ENCODE results near the gene TACC2.
"Not testable (repeated sequence)": the region's sequence is repeated elsewhere in the genome, so short reads cannot be mapped to it uniquely, and the experiment has no call there.

Gene TACC2

DNA sequence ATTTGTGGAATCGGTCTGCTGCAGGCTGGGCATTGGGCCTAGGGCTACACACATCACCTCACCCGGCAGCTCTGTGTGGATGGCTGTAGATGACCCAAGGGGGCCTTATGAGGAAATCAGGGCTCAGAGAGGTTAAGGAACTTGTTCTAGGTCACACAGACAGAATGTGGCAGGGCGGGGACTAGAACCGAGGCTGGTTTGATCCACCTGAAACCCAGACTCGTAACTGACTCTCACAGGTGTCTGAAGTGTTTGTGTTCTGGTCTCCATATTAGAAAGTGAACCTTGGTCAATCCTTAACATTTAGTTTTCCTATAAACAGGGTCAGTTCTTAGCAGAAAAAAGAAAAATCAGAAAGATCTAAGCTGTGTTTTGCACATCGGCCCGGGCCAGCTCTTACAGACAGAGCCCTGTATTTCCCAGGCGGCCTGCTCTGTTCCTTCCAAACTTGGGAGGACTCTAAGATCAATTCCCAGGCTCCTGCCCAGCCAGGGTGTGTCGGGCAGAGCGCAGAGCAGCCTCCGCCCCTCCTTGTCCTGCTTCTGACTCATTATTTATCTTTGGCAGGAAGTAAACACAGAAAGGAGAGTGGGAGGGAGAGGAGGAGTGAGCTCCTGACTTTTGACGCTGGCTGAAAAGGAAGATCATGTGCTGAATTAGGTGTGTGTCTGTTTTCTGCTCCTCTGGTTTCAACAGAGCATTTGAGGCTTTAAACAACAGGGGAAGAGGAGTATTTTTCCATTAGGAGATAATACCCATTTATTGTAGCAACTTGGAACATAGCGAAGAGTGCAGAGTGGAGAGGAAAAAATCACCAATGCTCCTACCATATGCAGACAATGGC lies 74.1 kb downstream of the TACC2 start:
- DNase-seq = no peak

DNA sequence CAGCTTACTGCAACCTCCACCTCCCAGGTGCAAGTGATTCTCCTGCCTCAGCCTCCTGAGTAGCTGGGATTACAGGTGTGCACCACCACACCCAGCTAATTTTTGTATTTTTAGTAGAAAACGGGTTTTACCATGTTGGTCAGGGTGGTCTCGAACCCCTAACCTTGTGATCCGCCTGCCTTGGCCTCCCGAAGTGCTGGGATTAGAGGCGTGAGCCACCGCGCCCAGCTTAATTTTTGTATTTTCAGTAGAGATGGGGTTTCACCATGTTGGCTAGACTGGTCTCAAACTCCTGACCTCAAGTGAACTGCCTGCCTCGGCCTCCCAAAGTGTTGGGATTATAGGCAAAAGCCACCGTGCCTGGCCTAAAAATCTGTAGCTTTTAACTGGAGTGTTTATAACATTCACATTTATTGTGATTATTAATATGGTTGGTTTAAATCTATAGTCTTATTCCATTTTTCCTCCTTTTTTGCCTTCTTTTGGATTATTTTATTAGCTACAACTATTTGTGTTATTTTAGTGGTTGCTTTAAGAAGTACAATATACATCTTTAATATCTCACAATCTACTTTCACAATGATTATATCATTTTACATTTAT lies 77.5 kb downstream of the TACC2 start:
- DNase-seq = not testable (repeated sequence)

DNA sequence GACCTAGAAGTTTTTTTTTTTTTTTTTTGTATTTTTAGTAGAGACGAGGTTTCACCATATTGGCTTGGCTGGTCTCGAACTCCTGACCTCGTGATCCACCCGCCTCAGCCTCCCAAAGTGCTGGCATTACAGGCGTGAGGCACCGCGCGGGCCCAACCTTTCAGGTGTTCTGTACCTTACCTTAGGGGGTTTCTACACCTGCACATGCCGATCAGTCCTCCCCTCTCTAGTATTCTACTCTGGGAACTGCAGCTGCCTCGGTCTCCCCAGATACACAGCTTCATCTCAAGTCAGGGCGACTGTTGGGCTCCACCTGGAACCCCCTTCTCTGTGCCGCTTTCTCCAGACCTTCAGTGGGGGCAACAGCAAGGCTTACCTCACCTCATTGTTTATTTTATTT lies 79.9 kb downstream of the TACC2 start:
- DNase-seq = no peak

DNA sequence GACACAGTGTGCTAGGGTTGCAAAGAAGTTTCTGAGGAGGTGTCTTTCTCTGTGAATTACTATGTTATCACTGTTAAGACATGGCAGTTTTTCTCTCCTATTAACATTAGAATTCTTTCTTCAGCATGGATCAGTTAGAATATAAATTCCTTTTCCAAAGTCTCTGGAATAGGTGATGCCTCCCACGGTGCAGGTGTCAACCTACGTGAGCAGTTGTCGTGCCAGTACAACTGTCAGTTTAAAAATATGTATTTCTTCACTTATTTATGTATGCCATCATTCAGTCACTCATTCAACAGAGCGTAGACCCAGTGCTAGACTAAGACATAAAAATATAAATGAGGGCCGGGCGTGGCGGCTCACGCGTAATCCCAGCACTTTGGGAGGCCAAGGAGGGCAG lies 83.5 kb downstream of the TACC2 start:
- no peak for DNase-seq

DNA sequence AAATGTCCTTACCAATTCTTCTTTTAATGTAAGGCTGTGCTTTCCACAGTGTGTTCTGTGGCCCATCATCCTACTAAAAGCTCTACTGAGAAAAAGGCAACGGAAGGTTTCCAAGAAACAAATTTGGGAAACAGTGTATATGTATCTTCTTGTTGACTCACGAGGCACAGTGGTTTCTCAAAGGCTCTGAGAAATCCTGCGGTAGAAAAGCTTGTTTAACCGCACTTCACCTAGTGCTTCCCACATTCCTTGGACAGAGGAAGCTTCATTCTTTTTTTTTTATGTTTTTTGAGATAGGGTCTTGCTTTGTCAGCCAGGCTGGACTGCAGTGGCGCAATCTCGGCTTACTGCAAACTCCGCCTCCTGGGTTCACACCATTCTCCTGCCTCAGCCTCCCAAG lies 84.5 kb downstream of the TACC2 start:
- no peak for DNase-seq

DNA sequence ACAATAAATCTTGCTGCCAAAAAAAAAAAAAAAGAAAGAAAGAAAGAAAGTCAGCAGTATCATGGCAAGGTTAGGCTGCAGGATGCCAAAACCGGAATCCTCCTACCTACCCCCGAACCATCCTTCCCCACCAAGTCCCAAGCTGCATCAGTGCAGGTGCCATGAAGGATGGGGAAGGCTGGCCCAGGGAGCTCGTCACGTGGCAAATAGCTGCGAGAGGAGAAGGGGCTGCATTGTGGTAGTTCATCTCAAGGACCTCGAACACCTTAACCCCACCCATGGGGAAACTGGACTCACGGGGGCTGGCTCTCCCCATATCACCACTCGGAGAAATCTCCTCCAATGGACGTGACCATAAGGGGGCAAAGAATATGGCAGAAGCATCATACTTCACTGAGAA lies 86.2 kb downstream of the TACC2 start:
- DNase-seq = no peak

DNA sequence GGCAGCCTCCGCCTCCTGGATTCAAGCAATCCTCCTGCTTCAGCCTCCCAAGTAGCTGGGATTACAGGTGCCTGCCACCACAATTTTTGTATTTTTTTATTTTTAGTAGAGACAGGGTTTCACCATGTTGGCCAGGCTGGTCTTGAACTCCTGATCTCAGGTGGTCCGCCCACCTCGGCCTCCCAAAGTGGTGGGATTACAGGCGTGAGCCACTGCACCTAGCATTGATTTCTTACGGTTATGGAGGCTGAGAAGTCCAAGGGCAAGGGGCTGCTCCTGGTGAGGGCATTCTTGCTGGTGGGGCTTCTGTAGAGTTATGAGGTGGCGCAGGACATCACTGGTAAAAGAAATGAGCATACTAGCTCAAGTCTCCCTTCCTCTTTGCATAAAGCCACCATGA lies 86.9 kb downstream of the TACC2 start:
- not testable (repeated sequence) for DNase-seq

DNA sequence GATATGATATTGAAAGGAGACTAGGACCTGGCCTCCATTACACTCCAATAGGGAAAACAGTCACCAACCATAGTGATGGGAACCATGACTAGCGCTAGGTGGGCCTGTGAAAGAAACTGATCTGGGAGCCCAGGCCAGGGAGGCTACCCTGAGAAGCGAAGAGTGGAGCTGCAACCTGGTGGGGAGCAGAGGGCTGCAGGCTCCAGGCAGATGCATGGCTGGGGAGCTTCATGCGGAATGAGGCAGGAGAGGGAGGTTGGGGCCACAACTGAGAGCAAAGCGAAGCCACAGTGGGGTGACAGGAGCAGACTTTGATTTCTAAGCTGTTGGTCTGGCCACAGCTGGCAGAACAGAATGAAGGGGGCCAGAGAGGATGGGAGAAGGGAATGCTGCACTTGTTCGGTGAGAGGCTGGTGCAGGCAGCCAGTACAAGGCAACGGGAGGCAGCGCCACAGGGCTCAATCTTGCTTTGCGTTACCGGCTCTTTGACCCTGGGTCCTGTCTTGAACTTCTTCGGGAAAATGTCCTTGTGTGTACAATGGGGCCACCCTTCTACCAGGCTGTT lies 88.4 kb downstream of the TACC2 start:
- no peak for DNase-seq

DNA sequence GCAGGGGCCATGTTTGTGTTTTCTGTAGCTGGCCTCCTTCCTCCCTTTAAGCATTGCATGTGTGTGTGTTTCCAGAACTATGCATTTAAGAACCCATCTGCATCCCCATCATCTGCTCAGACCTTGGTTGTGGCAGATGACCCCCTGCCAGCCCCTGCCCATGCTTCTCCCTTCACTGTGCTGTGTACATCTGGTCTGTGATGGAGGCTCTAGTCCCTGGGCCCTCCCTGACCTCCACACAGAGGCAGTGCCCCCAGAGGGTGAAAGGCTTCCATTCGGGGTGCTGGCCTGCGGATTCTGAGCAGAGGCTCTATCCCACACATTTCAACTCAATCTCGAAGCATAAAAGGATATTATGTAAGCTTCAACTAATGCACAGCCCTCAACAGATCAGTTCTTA lies 89.4 kb downstream of the TACC2 start:
- no peak for DNase-seq

DNA sequence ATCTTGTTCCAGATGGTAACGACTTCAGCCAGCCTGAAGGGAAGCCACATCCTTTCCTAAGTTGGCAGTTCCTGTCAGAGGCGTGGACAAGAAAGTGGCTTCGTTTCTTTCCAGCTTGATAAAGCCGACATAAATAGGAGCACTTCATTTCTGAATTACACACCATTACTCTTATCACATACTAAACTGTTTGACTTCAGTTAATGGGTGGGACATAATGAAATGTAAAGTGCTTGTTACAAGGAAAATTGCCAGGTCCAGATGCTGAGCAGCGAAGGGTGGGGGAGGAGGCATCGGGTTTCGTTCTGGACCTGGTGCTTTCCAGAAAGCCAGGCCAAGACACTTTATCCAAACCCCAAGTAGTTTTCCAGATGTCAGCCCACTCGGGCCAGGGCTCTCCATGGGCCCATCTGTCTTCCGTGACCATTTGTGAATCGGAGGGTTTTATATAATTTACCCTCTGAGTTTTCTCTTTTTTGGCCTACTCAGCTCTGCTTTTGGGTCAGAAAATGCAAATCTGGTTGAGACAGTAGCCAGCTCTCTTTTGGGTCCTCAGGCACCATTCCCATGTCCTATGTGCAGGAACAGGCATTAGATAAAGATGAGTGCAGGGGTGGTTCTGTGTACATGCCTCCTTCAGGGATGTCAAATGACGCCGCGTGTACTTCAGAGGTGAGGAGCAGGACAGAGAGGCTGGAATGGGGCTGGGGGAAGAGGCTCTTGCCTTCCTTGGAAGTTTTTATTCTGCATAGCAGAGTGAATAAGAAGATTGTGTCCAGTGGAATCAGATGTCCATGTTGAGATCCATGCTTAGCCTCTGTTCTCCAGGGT lies 90.2 kb downstream of the TACC2 start:
- DNase-seq = no peak

DNA sequence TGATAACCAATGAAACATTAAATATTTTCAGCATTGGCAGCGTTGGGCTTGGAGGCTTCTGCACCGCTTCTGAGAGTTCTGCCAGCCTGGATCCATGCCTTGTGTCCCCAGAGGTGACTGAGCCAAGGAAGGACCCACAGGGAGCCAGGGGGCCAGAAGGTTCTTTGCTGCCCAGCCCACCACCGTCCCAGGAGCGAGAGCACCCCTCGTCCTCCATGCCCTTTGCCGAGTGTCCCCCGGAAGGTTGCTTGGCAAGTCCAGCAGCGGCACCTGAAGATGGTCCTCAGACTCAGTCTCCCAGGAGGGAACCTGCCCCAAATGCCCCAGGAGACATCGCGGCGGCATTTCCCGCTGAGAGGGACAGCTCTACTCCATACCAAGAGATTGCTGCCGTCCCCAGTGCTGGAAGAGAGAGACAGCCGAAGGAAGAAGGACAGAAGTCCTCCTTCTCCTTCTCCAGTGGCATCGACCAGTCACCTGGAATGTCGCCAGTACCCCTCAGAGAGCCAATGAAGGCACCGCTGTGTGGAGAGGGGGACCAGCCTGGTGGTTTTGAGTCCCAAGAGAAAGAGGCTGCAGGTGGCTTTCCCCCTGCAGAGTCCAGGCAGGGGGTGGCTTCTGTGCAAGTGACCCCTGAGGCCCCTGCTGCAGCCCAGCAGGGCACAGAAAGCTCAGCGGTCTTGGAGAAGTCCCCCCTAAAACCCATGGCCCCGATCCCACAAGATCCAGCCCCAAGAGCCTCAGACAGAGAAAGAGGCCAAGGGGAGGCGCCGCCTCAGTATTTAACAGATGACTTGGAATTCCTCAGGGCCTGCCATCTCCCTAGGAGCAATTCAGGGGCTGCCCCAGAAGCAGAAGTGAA lies 93.9 kb downstream of the TACC2 start:
- no peak for DNase-seq

DNA sequence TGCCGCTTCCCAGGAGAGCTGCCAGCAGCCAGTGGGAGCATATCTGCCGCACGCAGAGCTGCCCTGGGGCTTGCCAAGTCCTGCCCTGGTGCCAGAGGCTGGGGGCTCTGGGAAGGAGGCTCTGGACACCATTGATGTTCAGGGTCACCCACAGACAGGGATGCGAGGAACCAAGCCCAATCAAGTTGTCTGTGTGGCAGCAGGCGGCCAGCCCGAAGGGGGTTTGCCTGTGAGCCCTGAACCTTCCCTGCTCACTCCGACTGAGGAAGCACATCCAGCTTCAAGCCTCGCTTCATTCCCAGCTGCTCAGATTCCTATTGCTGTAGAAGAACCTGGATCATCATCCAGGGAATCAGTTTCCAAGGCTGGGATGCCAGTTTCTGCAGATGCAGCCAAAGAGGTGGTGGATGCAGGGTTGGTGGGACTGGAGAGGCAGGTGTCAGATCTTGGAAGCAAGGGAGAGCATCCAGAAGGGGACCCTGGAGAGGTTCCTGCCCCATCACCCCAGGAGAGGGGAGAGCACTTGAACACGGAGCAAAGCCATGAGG lies 94.6 kb downstream of the TACC2 start:
- DNase-seq = no peak

DNA sequence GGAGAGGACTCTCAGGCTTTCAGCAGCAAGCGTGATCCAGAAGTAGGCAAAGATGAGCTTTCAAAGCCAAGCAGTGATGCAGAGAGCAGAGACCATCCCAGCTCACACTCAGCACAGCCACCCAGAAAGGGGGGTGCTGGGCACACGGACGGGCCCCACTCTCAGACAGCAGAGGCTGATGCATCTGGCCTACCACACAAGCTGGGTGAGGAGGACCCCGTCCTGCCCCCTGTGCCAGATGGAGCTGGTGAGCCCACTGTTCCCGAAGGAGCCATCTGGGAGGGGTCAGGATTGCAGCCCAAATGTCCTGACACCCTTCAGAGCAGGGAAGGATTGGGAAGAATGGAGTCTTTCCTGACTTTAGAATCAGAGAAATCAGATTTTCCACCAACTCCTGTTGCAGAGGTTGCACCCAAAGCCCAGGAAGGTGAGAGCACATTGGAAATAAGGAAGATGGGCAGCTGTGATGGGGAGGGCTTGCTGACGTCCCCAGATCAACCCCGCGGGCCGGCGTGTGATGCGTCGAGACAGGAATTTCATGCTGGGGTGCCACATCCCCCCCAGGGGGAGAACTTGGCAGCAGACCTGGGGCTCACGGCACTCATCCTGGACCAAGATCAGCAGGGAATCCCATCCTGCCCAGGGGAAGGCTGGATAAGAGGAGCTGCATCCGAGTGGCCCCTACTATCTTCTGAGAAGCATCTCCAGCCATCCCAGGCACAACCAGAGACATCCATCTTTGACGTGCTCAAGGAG lies 95.5 kb downstream of the TACC2 start:
- DNase-seq = no peak

DNA sequence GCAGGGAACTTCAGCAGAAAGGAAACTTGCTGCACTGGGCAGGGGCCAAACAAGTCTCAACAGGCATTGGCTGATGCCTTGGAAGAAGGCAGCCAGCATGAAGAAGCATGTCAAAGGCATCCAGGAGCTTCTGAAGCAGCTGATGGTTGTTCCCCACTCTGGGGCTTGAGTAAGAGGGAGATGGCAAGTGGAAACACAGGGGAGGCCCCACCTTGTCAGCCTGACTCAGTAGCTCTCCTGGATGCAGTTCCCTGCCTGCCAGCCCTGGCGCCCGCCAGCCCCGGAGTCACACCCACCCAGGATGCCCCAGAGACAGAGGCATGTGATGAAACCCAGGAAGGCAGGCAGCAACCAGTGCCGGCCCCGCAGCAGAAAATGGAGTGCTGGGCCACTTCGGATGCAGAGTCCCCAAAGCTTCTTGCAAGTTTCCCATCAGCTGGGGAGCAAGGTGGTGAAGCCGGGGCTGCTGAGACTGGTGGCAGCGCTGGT lies 96.5 kb downstream of the TACC2 start:
- no peak for DNase-seq

DNA sequence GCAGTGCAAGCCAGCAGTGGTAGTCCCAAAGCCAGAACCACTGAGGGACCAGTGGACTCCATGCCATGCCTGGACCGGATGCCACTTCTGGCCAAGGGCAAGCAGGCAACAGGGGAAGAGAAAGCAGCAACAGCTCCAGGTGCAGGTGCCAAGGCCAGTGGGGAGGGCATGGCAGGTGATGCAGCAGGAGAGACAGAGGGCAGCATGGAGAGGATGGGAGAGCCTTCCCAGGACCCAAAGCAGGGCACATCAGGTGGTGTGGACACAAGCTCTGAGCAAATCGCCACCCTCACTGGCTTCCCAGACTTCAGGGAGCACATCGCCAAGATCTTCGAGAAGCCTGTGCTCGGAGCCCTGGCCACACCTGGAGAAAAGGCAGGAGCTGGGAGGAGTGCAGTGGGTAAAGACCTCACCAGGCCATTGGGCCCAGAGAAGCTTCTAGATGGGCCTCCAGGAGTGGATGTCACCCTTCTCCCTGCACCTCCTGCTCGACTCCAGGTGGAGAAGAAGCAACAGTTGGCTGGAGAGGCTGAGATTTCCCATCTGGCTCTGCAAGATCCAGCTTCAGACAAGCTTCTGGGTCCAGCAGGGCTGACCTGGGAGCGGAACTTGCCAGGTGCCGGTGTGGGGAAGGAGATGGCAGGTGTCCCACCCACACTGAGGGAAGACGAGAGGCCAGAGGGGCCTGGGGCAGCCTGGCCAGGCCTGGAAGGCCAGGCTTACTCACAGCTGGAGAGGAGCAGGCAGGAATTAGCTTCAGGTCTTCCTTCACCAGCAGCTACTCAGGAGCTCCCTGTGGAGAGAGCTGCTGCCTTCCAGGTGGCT lies 97.7 kb downstream of the TACC2 start:
- no peak for DNase-seq

DNA sequence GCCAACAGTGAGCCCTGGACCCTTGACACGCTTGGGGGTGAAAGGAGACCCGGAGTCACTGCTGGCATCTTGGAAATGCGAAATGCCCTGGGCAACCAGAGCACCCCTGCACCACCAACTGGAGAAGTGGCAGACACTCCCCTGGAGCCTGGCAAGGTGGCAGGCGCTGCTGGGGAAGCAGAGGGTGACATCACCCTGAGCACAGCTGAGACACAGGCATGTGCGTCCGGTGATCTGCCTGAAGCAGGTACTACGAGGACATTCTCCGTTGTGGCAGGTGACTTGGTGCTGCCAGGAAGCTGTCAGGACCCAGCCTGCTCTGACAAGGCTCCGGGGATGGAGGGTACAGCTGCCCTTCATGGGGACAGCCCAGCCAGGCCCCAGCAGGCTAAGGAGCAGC lies 98.5 kb downstream of the TACC2 start:
- DNase-seq = no peak

DNA sequence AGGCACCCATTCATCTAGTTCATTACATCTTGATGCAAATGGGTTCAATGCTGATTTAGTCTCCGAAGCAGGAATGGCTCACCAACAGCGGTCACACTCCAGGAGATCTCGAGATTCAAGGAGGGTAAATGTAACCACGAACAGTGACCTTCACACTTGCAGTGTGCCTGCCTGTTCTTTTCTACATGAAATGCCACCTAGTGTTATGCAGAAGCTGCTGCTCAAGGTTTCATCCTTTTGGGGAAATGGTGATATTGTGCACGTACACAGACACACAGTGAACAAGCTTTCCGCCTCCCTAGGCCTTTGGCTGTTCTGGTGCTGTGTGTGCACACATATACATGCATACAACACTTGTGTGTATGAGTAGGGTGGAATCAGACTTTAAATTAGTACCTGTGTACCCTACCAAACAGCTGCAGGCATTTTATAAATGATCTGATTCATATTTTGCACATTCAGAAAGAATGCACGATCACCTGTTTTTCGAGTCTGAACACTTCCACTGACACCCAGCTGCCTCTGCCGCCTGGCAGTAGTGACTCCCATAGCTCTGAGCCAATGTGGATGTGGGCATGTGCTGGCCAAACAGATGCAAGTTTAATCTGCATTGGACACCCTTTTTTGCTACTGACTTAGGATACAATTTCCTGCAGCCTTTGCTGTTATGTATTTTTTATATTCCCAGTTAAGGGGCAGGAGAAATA lies 100.5 kb downstream of the TACC2 start:
- no peak for DNase-seq

DNA sequence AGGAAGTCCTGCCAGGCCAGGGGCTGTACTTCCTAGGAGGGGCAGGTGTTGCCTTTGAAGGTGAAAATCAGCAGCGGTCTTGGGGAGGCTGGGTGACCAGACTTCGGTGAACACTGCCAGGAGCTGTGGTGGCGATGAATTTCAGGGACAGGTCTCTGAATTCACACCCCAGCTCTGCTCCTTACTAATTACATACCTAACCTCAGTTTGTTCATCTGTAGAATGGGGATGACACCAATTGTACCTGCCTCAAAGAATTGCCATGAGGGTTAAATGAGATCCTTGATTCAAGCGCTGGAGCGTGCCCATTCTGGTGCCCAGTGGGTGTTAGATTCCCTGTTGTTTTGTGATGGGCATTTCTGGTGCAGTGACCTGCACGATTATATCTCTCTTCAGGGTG lies 102.8 kb downstream of the TACC2 start:
- no peak for DNase-seq

DNA sequence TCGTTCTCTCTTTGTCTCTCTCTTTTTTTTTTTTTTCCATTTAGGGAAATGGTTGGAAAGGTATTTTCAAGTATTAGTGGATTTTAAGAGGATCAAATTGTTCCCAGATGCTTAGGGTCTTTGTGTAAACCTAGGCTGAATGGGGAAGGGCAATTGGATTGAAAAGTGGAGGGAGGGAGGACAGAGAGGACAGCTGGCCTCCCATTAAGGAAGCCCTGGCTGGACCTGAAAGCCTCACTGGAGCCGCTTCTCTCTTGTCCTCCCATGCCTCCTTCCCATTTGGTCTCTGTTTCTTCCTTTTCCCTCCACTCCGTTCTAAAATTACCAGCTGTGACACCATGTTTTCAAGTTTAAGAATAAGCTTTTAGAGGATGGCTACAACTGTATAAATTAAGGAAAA lies 104.1 kb downstream of the TACC2 start:
- DNase-seq = no peak

DNA sequence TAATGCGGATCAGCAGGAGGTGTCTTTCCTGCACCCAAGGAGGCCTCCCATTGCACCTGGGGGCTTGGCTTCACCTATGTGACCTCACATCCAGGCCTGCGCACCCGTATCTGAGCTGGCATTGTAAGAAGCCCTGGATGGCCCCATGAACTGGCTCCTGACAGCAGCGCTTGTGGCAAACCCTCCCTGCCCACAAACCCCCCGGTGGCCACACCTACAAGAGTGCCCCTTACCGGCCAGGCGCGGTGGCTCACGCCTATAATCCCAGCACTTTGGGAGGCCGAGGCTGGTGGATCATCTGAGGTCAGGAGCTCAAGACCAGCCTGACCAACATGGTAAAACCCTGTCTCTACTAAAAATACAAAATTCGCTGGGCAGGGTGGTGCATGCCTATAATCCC lies 107.2 kb downstream of the TACC2 start:
- not testable (repeated sequence) for DNase-seq
